ENCODE data around the gene LY6G6F. TPM values are rescaled to one million over a fixed set of nuclear protein-coding genes. Genes with fewer than 3 reads are reported as not detected.
A peak's percentile ranks its signal among the peaks of the same experiment; 100 is the strongest.

LY6G6F gene
- total and polyA plus RNA-seq, 2 of the 13 experiments (the other 11 are each of a cell fraction or from before 2014, with no cell fraction given), result not detected

GRCh38 chr6:31736021-31736767 lies 29.5 kb downstream of the LY6G6F start, which contains the start of gene CLIC1 (continued):
- TF ChIP-seq ZNF776 (CRISPR knock-in tag; IDR thresholded peaks at IDR 0.05) (no peak), MBNL3 (CRISPR knock-in tag; conservative IDR thresholded peaks at IDR 0.05) (no peak), ELK4 (CRISPR knock-in tag; IDR thresholded peaks at IDR 0.05; ENCODE audit: borderline replicate concordance) (no peak), SP5 (CRISPR knock-in tag; IDR thresholded peaks at IDR 0.05; ENCODE audit: borderline replicate concordance, low read depth) (peak; percentile 96), ZNF232 (CRISPR knock-in tag; IDR thresholded peaks at IDR 0.05; ENCODE audit: borderline replicate concordance) (peak; percentile 41; the same call in 1 of the 2 replicates), ZNF282 (IDR thresholded peaks at IDR 0.05; ENCODE audit: partially characterized antibody) (no peak), CBFB (CRISPR knock-in tag; IDR thresholded peaks at IDR 0.05) (0 out of 2 replicates have a peak, but pooled peaks have one; percentile 20), ZNF407 (CRISPR knock-in tag; IDR thresholded peaks at IDR 0.05; ENCODE audit: not compliant biosample characterization) (no peak), ARHGAP35 (CRISPR knock-in tag; IDR thresholded peaks at IDR 0.05; ENCODE audit: borderline replicate concordance) (peak; percentile 60; the same call in 1 of the 2 replicates), HCFC1 (IDR thresholded peaks at IDR 0.05; ENCODE audit: low read depth, low read length) (no peak), PREB (CRISPR knock-in tag; IDR thresholded peaks at IDR 0.05) (no peak), KLF13 (CRISPR knock-in tag; IDR thresholded peaks at IDR 0.05) (no peak), MED1 (CRISPR knock-in tag; IDR thresholded peaks at IDR 0.05) (peak; percentile 84), ZNF550 (CRISPR knock-in tag; IDR thresholded peaks at IDR 0.05; ENCODE audit: borderline replicate concordance) (no peak), CREBL2 (CRISPR knock-in tag; IDR thresholded peaks at IDR 0.05; ENCODE audit: borderline replicate concordance) (no peak), ATF2 (CRISPR knock-in tag; IDR thresholded peaks at IDR 0.05) (peak; percentile 64; the same call in 1 of the 2 replicates)
